GM18907 (cell line): ENCODE results near the gene SLC24A2.

ENCODE experiments used
- ATAC-seq: cut with Tn5 transposase; IDR thresholded peaks from one replicate; pipeline ENCODE4 v1.9.1; 2021; ENCODE audit warnings: mild to moderate bottlenecking, moderate library complexity; ENCODE audit not compliant: unreplicated experiment

The SLC24A2 gene

DNA sequence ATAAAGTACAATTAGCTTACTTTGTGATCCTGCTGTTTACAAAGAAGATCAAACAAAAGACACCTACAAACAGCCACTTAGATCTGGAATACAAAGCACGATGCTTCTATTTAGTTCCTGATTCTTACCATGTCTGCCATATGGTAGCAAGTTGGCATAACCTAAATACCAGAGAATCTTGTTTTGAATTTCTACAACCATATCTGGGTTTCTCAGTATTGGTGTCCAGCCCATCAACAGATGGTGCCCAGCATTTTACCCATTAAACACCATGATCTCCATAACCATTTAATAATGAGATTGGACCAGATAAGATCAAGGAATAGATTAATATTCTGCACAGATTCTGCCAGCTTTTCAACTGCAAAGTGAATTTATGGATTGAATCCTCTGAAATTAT, 29.8 kb downstream of the SLC24A2 start:
- ATAC-seq, result no peak

DNA sequence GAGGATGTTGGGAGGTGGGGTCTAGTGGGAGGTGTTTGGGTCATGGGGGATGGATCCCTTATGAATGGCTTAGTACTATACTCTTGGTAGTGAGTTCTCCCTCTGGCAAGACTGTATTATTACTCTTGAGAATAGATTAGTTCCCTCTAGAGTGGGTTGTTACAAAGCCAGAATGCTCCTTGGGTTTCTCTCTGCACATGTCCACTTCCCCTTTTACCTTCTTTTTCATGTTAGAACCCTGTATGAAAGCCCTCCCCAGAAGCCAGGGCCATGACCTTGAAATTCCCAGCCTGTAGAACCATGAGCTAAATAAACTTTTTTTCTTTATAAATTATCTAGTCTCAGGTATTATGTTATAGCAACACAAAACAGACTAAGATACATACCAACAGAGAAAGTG, 31.1 kb downstream of the SLC24A2 start:
- ATAC-seq, result no peak

DNA sequence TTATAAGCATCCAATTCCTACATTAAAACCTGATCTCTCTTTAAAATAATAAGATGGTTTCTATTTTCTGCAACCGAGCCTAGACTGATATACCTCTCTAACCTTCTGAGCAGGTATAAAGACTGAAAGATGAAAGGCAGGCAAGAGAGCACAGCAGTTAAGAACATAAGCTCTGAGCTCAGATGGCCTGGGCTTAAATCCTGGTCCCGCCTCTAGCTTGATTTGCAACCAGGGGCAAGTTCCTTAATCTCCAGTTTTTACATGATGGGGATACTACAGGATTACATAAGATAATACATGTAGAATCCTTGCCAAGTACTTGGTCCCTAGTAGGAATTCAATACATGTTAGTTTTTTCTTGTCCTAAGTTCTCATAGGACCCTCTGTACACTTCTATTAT, 33.9 kb downstream of the SLC24A2 start:
- no peak for ATAC-seq

DNA sequence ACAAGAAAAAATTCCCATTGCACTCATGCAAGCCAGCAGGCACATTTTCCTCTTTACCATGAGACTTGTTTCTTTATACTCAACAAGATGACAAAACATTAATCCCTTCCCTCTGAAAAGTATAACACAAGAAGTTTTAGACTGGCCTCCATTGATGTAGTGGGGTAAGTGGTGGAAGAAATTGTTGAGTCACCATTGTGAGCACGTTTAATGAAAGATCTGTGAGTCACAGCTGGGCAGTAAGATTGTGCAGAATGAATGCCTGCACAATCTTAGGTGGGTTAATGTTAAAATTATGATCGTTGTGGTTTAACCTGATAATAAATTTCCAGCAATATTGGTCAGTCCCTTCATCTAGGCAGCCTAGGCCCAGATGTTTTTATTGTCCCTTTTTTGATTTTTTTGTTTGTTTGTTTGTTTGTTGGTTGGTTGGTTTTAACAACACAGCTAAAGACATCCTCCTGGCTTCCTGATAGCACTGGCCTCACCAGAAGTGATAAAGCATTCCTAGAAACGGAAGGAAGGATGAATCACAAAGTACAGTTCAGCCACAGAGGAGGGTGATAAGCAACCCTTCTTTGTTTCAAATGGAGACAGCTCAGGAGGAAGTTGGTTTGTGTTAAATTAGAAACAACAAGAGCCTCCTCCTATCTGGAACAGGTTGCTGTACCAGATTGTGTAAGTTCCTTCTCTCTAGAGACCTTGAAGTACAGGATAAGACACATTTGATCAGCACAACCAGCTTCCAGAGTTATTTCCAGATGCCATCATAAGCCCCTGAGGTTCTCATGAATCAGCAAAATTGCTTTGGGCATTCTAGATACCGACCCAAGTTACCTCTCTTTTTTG, 40.3 kb downstream of the SLC24A2 start:
- no peak for ATAC-seq

DNA sequence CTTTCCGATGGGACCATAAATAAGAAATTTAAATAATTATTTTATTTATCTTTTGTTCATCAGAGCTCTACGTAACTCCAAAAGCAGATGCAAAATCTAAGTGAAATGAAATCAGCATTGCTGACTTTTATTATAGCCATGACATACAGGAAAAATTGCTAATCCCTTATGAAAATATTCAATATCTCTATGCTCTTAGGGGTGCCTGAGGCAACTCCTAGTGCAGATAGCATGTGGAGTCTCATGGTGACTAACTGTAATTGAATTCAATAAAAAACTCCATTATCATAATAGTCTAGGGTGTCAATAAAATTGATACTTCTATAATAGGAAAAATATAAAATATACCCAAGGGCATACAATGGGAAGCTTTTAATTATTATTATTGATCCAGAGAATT, 42.6 kb downstream of the SLC24A2 start:
- ATAC-seq, result no peak

DNA sequence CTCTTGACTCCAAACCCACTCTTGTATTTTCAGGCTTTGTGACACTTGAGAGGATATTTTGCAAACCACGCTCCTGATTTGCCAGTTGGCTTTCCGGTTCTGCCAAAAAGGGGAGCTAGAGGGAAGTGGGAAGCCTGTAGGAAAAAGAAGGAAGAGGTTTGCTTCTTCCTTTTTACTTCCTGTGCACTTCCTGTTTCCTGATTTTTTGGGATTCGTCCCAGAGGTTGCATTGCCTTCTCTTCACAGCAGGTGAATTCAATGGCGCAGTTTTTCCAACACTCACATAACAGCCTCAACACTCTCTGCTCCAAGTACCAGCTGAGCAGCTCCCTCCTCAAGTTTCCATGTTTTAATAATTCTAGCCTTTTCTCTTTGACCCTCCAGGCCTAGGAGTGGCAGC, 47.7 kb downstream of the SLC24A2 start:
- no peak for ATAC-seq
